Measurements from ENCODE around the gene ERC1.
A peak's percentile ranks its signal among the peaks of the same experiment; 100 is the strongest.
"Not testable (repeated sequence)": the region's sequence is repeated elsewhere in the genome, so short reads cannot be mapped to it uniquely, and the experiment has no call there.

The ERC1 gene

GRCh38 chr12:1022032-1022970, 31.3 kb downstream of the ERC1 start:
- peaks cover 14 to 28% of the 10 kb centered on the region in 2 donors for H3K36me3 Mint-ChIP-seq
- ATAC-seq (replicated peaks) (no peak), DNase-seq (no peak)
- H3K27me3 Mint-ChIP-seq: no peaks in the 10 kb centered on the region
- peaks cover 2 to 6% of the 10 kb centered on the region in 2 donors for H3K9me3 Mint-ChIP-seq
- H3K27ac Mint-ChIP-seq: no peak overlapping the region
- H3K4me3 Mint-ChIP-seq: no peak overlapping the region
- peaks cover 0 to 9% of the 10 kb centered on the region in 2 donors for H3K4me1 Mint-ChIP-seq

- ATAC-seq (replicated peaks): no peak
- H3K4me1 Mint-ChIP-seq: no peaks in the 10 kb centered on the region
- no peak overlapping the region for H3K4me3 Mint-ChIP-seq
- DNase-seq: no peak
- no peaks in the 10 kb centered on the region for H3K27me3 Mint-ChIP-seq
- H3K36me3 Mint-ChIP-seq: peaks cover 23 to 33% of the 10 kb centered on the region in 2 donors
- H3K9me3 Mint-ChIP-seq: peaks cover 2 to 3% of the 10 kb centered on the region in 2 donors
- no peak overlapping the region for H3K27ac Mint-ChIP-seq
Observed at GRCh38 chr12:1030779-1031178, 39.8 kb downstream of the ERC1 start.

- H3K4me3 Mint-ChIP-seq: no peak overlapping the region
- peaks cover 2 to 3% of the 10 kb centered on the region in 2 donors for H3K9me3 Mint-ChIP-seq
- H3K36me3 Mint-ChIP-seq: peaks cover 16 to 27% of the 10 kb centered on the region in 2 donors
- no peaks in the 10 kb centered on the region for H3K27me3 Mint-ChIP-seq
- H3K4me1 Mint-ChIP-seq: no peaks in the 10 kb centered on the region
- no peak overlapping the region for H3K27ac Mint-ChIP-seq
- ATAC-seq (replicated peaks) (no peak), DNase-seq (no peak)
Observed at GRCh38 chr12:1034243-1034642, 43.2 kb downstream of the ERC1 start.

- H3K27ac Mint-ChIP-seq: no peak overlapping the region
- peaks cover 2 to 3% of the 10 kb centered on the region in 2 donors for H3K9me3 Mint-ChIP-seq
- H3K4me1 Mint-ChIP-seq: no peaks in the 10 kb centered on the region
- ATAC-seq (replicated peaks) (no peak), DNase-seq (no peak)
- H3K36me3 Mint-ChIP-seq: peaks cover 16 to 27% of the 10 kb centered on the region in 2 donors
- no peak overlapping the region for H3K4me3 Mint-ChIP-seq
- no peaks in the 10 kb centered on the region for H3K27me3 Mint-ChIP-seq
Observed at GRCh38 chr12:1034751-1035457, 43.9 kb downstream of the ERC1 start.

GRCh38 chr12:1041478-1041877, 50.5 kb downstream of the ERC1 start:
- DNase-seq: no peak
- no peak overlapping the region for H3K27ac Mint-ChIP-seq
- no peak overlapping the region for H3K4me3 Mint-ChIP-seq
- H3K9me3 Mint-ChIP-seq: no peaks in the 10 kb centered on the region
- H3K4me1 Mint-ChIP-seq: peaks cover 0 to 4% of the 10 kb centered on the region in 2 donors
- ATAC-seq (replicated peaks): no peak
- H3K27me3 Mint-ChIP-seq: no peaks in the 10 kb centered on the region
- peaks cover 10 to 28% of the 10 kb centered on the region in 2 donors for H3K36me3 Mint-ChIP-seq

- H3K9me3 Mint-ChIP-seq: peaks cover 0 to 2% of the 10 kb centered on the region in 2 donors
- H3K4me1 Mint-ChIP-seq: peaks cover 9 to 11% of the 10 kb centered on the region in 2 donors
- no peak overlapping the region for H3K27ac Mint-ChIP-seq
- no peaks in the 10 kb centered on the region for H3K27me3 Mint-ChIP-seq
- H3K36me3 Mint-ChIP-seq: peaks cover 8 to 23% of the 10 kb centered on the region in 2 donors
- no peak overlapping the region for H3K4me3 Mint-ChIP-seq
- ATAC-seq (replicated peaks) (no peak), DNase-seq (no peak)
Observed at GRCh38 chr12:1044199-1044598, 53.2 kb downstream of the ERC1 start.

GRCh38 chr12:1044696-1045095, 53.7 kb downstream of the ERC1 start:
- DNase-seq (no peak), ATAC-seq (replicated peaks) (no peak)
- H3K9me3 Mint-ChIP-seq: peaks cover 0 to 2% of the 10 kb centered on the region in 2 donors
- H3K36me3 Mint-ChIP-seq: peaks cover 8 to 23% of the 10 kb centered on the region in 2 donors
- H3K27me3 Mint-ChIP-seq: no peaks in the 10 kb centered on the region
- H3K4me3 Mint-ChIP-seq: no peak overlapping the region
- H3K27ac Mint-ChIP-seq: no peak overlapping the region
- peaks cover 9 to 11% of the 10 kb centered on the region in 2 donors for H3K4me1 Mint-ChIP-seq

- ATAC-seq (replicated peaks) (no peak), DNase-seq (no peak)
- Mint-ChIP-seq H3K27me3 (no peaks in the 10 kb centered on the region), H3K4me3 (no peak overlapping the region), H3K36me3 (peaks cover 3 to 16% of the 10 kb centered on the region in 2 donors), H3K4me1 (peaks cover 9 to 11% of the 10 kb centered on the region in 2 donors), H3K9me3 (peaks cover 0 to 2% of the 10 kb centered on the region in 2 donors), H3K27ac (no peak overlapping the region)
Observed at GRCh38 chr12:1046727-1047126, 55.7 kb downstream of the ERC1 start.

GRCh38 chr12:1047898-1048660, 57.1 kb downstream of the ERC1 start:
- peak overlapping the region; percentile 70 for H3K27ac Mint-ChIP-seq
- H3K27me3 Mint-ChIP-seq: no peaks in the 10 kb centered on the region
- DNase-seq (no peak), ATAC-seq (replicated peaks) (peak; percentile 45 to 61)
- peaks cover 9 to 11% of the 10 kb centered on the region in 2 donors for H3K4me1 Mint-ChIP-seq
- H3K4me3 Mint-ChIP-seq: no peak overlapping the region
- H3K9me3 Mint-ChIP-seq: peaks cover 0 to 2% of the 10 kb centered on the region in 2 donors
- peaks cover 3 to 12% of the 10 kb centered on the region in 2 donors for H3K36me3 Mint-ChIP-seq

GRCh38 chr12:1050059-1050707, 59.2 kb downstream of the ERC1 start:
- Mint-ChIP-seq H3K4me3 (no peak overlapping the region), H3K9me3 (peaks cover 0 to 2% of the 10 kb centered on the region in 2 donors), H3K27ac (no peak overlapping the region), H3K27me3 (no peaks in the 10 kb centered on the region), H3K4me1 (peaks cover 9 to 15% of the 10 kb centered on the region in 2 donors), H3K36me3 (peaks cover 3 to 7% of the 10 kb centered on the region in 2 donors)
- ATAC-seq (replicated peaks) (no peak), DNase-seq (no peak)

- peaks cover 8 to 10% of the 10 kb centered on the region in 2 donors for H3K4me1 Mint-ChIP-seq
- DNase-seq; ATAC-seq (replicated peaks); H3K27me3 Mint-ChIP-seq; H3K9me3 Mint-ChIP-seq; H3K27ac Mint-ChIP-seq; H3K4me3 Mint-ChIP-seq; H3K36me3 Mint-ChIP-seq: not testable (repeated sequence)
Observed at GRCh38 chr12:1051672-1052071, 60.6 kb downstream of the ERC1 start.

- Mint-ChIP-seq H3K4me1 (peaks cover 2 to 4% of the 10 kb centered on the region in 2 donors), H3K27ac (no peak overlapping the region), H3K9me3 (peaks cover 5 to 8% of the 10 kb centered on the region in 2 donors), H3K36me3 (peaks cover 7 to 13% of the 10 kb centered on the region in 2 donors), H3K4me3 (no peak overlapping the region), H3K27me3 (no peaks in the 10 kb centered on the region)
- no peak for DNase-seq
- ATAC-seq (replicated peaks): no peak
Observed at GRCh38 chr12:1053690-1054089, 62.7 kb downstream of the ERC1 start.

GRCh38 chr12:1054117-1054870, 63.3 kb downstream of the ERC1 start:
- Mint-ChIP-seq H3K27me3 (no peaks in the 10 kb centered on the region), H3K4me1 (peaks cover 0 to 4% of the 10 kb centered on the region in 2 donors), H3K4me3 (no peak overlapping the region), H3K36me3 (peaks cover 13 to 19% of the 10 kb centered on the region in 2 donors), H3K9me3 (peaks cover 10 to 15% of the 10 kb centered on the region in 2 donors), H3K27ac (no peak overlapping the region)
- DNase-seq: no peak
- no peak for ATAC-seq (replicated peaks)

All from stimulated activated naive B cell treated with anti-CD40 and anti-IgM and Interleukin-4, amounts not matched to agents 10 μg/mL and 1 μg/mL and 100 μg/mL, for 72 hours (primary cell).